Upper lobe of right lung (tissue), 1 donor: ENCODE data around the gene IFI35. TPM values are rescaled to one million over a fixed set of nuclear protein-coding genes. Genes with fewer than 3 reads are reported as not detected.
A peak's percentile ranks its signal among the peaks of the same experiment; 100 is the strongest.
"Not testable (repeated sequence)": the region's sequence is repeated elsewhere in the genome, so short reads cannot be mapped to it uniquely, and the experiment has no call there.

Source experiments
- ATAC-seq: fragments of 200-7000 bp; cut with Tn5 transposase; one replicate; pipeline ENCODE4 v1.9.1; 2020; ENCODE audit warnings: mild to moderate bottlenecking, moderate library complexity
- DNase-seq: peaks from one replicate; pipeline ENCODE4 v3.0.0-alpha.2; 2020
- H3K27ac ChIP-seq: fragments of 200-600 bp; one replicate; pipeline ENCODE4 v1.8.0; 2022
- H3K27me3 ChIP-seq: fragments of 200-600 bp; one replicate; pipeline ENCODE4 v1.8.0; 2022; ENCODE audit warnings: mild to moderate bottlenecking
- H3K36me3 ChIP-seq: fragments of 200-600 bp; one replicate; pipeline ENCODE4 v1.8.0; 2022
- H3K4me1 ChIP-seq: fragments of 200-600 bp; one replicate; pipeline ENCODE4 v1.8.0; 2022
- H3K4me3 ChIP-seq: fragments of 200-600 bp; one replicate; pipeline ENCODE4 v1.8.0; 2022; ENCODE audit warnings: mild to moderate bottlenecking
- H3K9me3 ChIP-seq: fragments of 200-600 bp; one replicate; pipeline ENCODE4 v1.8.0; 2022
- CTCF ChIP-seq: fragments of 200-600 bp; IDR thresholded peaks from one replicate; pipeline ENCODE4 v1.8.0; 2022; ENCODE audit warnings: antibody characterized with exemption
- intact Hi-C: fragments of 100-400 bp; cut with DNase I; formaldehyde crosslinking; loops from one replicate; pipeline ENCODE4 v1.11.0; 2022
- total RNA-seq: library from RNA; stranded (reverse); fragmentation: NEBNext Ultra II Directional; extraction: Animal tissue kit (Norgen Biotek cat#: 25700); gene quantifications from one replicate; pipeline ENCODE4 v1.2.1, GENCODE V29; 2021
- donor health status: DM: no; HTN: yes; CAD: no; lungs with severe emphysema.

IFI35 gene
- total RNA-seq, 1 donor from 2014 or later = 47.7 TPM

DNA sequence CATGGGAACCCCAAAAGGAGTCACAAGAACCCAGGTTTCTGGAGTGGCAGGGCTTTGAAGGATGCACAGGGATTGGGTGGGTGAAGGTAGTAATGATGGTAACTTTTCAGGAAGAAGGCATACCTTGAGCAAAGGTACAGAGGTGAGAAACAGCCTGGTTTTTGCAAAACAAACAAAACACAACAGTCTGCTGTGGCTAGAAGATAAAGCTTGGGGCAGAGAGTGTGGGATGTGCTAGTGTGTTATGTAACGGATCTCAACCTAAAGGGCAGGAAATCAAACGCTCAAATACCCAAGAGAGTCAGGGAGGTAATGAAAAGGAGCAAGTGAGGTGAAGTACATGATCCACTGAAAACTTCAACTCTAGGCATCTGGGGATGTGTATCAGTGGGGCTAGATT lies 31.3 kb upstream of the IFI35 start:
- intact Hi-C loops = no loop called here
- no peak overlapping the region for H3K27ac ChIP-seq
- TF ChIP-seq CTCF = no peak
- no peak overlapping the region for H3K4me3 ChIP-seq
- DNase-seq (no peak), ATAC-seq (no peak)
- no peaks in the 10 kb centered on the region for H3K27me3 ChIP-seq
- H3K4me1 ChIP-seq = peaks cover 8% of the 10 kb centered on the region
- H3K9me3 ChIP-seq = no peaks in the 10 kb centered on the region
- no peaks in the 10 kb centered on the region for H3K36me3 ChIP-seq

- not testable (repeated sequence) for ATAC-seq, DNase-seq, H3K27ac ChIP-seq
Measured at GRCh38 chr17:42975701-42976100, 30.9 kb upstream of the IFI35 start.

GRCh38 chr17:42979511-42980273 lies 26.9 kb upstream of the IFI35 start, which contains the start of gene PTGES3L:
TSS of gene PTGES3L (minus strand) at chr17:42980080. CDS start at chr17:42980053, 27 bp downstream.
- DNase-seq (no peak), ATAC-seq (peak; percentile 22)
- peak within 1 kb of the TSS; percentile 83 for H3K27ac ChIP-seq
- no peaks in the 10 kb centered on the region for H3K36me3 ChIP-seq
- intact Hi-C loops = no loop called here
- no peaks in the 10 kb centered on the region for H3K27me3 ChIP-seq
- no peak for TF ChIP-seq CTCF
- no peaks in the 10 kb centered on the region for H3K9me3 ChIP-seq
- peaks cover 23% of the 10 kb centered on the region for H3K4me1 ChIP-seq
- peak within 1 kb of the TSS; percentile 87 for H3K4me3 ChIP-seq

More at GRCh38 chr17:42975701-42976100, 30.9 kb upstream of the IFI35 start:
- H3K4me3 ChIP-seq, H3K4me1 ChIP-seq, intact Hi-C loops, H3K27me3 ChIP-seq, H3K36me3 ChIP-seq, H3K9me3 ChIP-seq: not testable (repeated sequence)

GRCh38 chr17:42980274-42980765 lies 26.3 kb upstream of the IFI35 start, which contains the start of gene RUNDC1:
TSS of gene RUNDC1 (plus strand) at chr17:42980565. CDS start at chr17:42980577, 12 bp downstream.
- ATAC-seq = peak; percentile 96
- H3K27ac ChIP-seq = peak within 1 kb of the TSS; percentile 83
- DNase-seq = peak; percentile 97
- H3K27me3 ChIP-seq = no peaks in the 10 kb centered on the region
- TF ChIP-seq CTCF = no peak
- H3K4me1 ChIP-seq = peaks cover 23% of the 10 kb centered on the region
- peaks cover 5% of the 10 kb centered on the region for H3K36me3 ChIP-seq
- intact Hi-C loops = no loop called here
- H3K9me3 ChIP-seq = no peaks in the 10 kb centered on the region
- H3K4me3 ChIP-seq = peak within 1 kb of the TSS; percentile 87

- intact Hi-C loops = no loop called here
- H3K4me3 ChIP-seq = peak overlapping the region; percentile 87
- no peaks in the 10 kb centered on the region for H3K9me3 ChIP-seq
- TF ChIP-seq CTCF = peak; percentile 14
- no peaks in the 10 kb centered on the region for H3K27me3 ChIP-seq
- H3K27ac ChIP-seq = peak overlapping the region; percentile 83
- H3K4me1 ChIP-seq = peaks cover 23% of the 10 kb centered on the region
- ATAC-seq = peak; percentile 80
- DNase-seq = peak; percentile 79
- peaks cover 11% of the 10 kb centered on the region for H3K36me3 ChIP-seq
Measured at GRCh38 chr17:42980766-42981397, 25.7 kb upstream of the IFI35 start.

GRCh38 chr17:42982266-42982665 lies 24.3 kb upstream of the IFI35 start:
- Histone ChIP-seq H3K27ac (no peak overlapping the region), H3K4me3 (no peak overlapping the region), H3K4me1 (peaks cover 23% of the 10 kb centered on the region), H3K36me3 (peaks cover 23% of the 10 kb centered on the region), H3K9me3 (no peaks in the 10 kb centered on the region), H3K27me3 (no peaks in the 10 kb centered on the region)
- no peak for TF ChIP-seq CTCF
- ATAC-seq (no peak), DNase-seq (no peak)
- intact Hi-C loops = no loop called here
